ENCODE data around the gene AXIN2.
"Not testable (repeated sequence)": the region's sequence is repeated elsewhere in the genome, so short reads cannot be mapped to it uniquely, and the experiment has no call there.

Gene AXIN2

DNA sequence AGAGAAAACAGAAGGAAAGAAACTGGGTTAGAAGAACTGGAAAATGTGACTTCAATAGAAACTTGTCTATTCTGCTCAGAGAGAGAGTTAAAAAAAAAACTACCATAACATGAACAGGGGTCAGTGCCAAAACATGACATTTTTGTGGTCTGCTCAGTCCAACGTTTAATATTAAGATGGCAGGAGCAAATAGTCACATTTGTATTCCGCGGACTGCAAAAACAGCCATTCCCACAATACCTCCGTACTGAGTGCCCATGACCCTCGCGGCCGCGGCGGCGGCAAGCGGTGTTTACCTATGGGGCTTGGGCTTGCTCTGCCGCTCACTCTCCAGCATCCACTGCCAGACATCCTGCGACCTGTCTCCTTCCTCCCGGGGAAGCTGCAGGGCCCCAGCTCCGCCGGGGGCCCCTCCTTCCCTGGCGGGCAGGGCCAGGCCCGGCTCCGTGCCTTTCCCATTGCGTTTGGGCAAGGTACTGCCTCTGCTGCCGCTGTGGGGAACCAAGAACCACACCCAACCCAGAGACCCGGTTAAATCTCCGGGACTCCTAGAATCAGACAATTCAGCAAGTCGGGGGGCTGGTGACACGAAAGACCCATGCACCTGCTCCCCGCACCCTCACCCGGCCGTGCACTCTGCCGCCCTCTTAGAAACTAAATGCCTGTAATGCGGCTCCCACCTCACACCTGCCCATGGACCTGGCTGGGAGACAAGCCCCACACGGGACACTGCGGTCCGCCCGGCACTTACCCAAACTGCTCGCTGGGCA, 24.7 kb downstream of the AXIN2 start:
- DNase-seq (ENCODE audit: low spot score) = no peak

DNA sequence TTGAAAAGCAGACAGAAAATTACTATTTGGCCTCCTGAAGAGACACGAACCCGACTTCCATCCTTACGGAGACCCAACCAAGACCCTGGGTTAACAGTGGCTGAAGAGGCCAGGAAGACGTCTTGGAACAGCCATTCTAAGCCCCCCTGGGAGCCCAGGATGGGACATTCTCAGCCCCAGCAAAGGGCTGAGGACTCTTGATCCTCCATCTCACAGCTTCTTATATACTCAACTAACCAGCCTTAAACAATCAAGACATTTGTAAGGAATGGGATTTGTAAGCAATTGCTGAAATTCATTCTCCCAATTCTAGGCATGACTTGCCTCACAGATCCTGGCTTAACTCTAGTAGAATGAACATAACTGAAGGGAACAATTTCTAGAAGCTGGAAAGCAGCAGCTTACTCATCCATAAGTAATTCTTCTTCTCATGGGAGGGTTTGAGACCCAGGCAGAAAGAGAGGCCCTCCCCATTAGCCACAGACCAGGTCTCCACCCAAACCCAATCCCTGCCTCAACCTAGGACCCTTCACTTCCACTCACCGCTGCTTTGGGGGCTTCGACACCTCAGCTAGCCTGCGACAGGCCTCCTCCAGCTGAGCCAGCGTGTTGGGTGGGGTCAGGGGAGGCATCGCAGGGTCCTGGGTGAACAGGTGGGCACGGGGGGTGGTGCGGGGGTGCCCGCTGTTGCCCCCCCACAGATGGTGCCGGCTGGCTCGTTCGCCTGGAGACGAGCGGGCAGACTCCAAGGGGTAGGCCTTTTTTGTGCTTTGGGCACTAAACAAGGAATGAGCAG, 25.5 kb downstream of the AXIN2 start:
- no peak for DNase-seq (ENCODE audit: low spot score)

DNA sequence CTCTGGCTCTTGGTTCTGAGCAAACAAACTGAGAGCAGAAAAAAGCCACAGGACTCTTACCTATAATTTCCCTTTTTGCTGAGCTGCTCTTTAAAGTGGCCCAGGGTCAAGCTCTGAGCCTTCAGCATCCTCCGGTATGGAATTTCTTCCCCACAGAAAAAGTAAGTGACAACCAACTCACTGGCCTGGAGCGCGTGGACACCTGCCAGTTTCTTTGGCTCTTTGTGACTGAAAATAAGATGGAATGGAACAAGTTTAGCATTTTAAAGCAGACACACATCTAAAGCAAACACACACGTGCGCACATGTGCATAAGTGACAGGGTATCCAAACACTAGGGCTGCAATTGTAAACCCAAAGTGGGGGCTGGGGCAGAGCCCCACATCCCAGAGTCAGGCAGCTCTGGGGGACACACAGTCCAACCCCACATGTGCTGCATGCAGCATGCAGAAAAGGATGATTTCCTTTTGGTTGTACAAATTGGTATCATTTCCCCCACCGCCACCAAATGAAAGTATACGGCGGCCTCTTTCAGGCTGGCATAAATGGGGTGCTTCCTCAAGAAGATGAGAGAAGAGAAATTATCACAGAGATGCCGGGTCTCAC, 27.5 kb downstream of the AXIN2 start:
- no peak for DNase-seq (ENCODE audit: low spot score)

DNA sequence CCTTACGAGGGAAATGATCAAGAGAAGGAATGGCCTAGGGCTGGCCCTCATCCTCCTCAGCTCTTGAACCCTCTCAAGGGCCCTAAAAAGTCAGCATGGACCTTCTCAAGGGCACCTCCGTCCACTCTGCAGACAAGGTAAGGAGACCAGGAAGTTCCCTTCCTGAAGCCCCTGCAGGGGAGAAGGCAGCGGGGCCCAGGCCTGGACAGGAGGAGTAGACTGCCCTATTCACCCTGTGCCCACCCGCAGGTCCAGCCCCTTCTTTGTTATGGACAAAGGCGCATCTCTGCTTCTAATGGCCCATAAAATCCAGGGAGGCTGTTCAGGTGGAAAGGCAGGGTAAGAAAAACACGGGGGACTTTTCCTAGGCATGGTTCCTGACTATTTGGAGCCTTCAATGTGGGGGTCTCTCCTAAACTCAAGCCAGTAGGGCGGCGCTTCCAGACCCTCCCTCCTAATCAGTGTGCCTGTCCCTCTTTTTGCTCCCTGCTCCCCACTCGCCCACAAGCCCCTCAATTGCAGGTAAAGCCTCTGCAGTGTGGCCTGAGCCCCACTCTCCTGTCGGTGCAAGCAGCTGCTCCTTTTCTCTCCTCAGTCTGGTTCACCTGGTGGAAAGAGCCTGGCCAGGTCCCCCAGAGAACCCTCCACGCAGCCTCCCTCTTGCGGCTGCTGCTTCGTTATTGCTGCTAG, 28.2 kb downstream of the AXIN2 start:
- DNase-seq (ENCODE audit: low spot score) = no peak

DNA sequence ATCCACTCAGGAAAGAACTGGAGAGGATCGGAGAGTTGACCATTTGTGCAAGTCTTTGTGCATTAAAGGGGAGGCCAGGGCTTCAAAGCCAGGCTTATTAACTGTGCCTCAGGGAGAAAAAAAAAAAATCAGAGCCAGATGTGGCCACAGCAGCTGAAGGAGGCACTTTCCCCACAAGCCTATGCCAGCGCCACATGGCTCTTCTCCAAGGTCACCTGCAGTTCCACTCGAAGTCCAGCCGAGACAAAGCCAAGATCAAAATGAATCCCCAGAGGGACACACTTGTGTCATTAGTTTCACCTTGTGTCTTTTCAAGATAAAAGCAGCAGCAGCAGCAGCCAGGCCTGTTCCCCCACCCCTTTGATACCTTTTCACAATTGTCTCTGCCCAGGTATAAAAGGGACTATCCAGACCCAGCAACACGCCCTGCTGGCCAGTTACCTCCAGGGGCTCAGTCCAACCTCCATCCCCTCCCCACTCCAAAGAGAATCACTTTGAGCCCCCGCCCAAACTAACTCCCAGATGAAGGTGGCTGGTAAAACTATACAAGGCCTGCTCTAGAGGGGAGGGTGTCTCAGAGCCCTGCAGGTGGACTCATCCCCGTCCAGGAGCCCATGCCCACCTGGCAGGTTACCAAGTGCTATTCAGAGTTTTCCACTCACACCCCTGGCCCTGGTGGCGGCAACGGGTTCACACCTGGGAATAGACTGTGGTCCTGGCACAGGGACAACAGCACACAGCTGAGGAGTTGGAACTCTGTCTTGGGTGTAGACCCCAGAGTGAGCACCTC, 29.2 kb downstream of the AXIN2 start:
- DNase-seq (ENCODE audit: low spot score) = no peak

DNA sequence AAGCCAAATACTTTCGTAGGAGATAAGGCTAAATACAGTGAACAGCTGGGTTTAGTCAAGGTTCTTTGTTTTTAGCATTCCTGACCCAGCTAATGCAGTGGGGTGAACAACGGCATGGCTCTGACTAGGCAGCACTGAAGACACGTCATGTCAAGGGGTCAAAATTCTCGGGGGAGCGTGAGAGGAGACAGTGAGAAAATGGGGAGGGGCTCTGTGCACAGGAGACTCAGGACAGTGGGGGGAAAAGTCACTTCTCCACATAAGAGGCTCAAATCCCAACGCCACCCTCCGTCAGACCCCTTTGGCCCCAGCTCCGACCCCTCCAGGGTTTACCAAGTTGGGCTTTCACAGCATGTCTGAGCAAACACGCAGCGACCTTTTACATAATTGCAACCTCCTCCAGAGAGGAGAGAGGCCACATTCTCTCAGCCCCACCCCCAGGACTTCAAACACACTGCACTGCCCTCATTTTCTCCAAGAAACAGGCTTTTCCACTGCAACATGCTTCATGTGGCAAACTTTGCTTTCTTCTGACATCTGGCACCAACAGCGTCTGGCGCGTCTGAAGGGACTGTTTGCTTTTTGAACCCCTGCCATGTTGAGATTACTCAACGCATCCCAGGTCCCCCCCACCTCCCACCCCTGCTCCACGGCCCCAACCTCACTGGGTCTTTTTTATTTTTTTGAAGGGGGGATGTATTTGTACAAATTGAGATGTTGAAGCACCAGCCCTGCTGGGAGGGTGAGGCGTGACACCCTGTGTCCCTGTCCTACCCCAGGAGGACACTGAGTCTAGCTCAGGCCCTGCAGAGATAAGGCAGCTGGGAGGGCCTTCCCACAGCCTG, 30.0 kb downstream of the AXIN2 start:
- DNase-seq (ENCODE audit: low spot score) = no peak

DNA sequence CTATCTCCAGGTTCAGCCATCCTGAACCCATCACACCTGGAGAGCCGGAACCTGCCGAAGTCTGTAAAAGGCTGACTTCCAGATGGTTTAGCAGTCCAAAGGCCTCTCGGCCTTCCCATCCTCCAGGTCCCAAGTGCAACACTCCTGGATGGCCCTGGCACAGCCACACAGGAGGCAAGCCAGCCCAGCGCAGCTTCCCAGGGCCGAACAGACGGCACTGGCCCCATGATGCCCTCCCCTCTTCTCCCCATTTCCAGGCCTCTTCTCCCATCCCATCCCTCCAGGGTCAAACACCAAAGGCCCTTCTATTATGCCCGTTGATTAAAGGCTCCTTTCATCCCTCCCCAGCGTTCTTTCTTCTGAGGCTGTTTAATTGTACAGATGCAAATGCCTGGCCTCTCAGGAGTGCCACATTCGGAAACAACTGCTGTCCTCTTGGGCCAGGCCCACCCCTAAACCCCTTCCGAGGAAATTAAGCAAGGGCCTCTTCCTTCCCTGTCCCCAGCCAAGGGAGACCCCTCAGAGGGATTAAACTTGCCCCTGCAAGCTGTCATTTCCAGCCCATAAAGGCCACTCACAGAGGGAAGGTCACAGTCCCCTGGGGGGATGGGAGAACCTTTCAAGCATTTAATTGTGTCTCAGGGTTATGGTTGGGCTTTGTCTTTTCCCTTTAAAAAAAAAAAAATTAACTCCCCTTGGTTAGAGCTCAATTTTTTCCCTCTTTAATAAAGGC, 30.8 kb downstream of the AXIN2 start:
- DNase-seq (ENCODE audit: low spot score) = no peak

DNA sequence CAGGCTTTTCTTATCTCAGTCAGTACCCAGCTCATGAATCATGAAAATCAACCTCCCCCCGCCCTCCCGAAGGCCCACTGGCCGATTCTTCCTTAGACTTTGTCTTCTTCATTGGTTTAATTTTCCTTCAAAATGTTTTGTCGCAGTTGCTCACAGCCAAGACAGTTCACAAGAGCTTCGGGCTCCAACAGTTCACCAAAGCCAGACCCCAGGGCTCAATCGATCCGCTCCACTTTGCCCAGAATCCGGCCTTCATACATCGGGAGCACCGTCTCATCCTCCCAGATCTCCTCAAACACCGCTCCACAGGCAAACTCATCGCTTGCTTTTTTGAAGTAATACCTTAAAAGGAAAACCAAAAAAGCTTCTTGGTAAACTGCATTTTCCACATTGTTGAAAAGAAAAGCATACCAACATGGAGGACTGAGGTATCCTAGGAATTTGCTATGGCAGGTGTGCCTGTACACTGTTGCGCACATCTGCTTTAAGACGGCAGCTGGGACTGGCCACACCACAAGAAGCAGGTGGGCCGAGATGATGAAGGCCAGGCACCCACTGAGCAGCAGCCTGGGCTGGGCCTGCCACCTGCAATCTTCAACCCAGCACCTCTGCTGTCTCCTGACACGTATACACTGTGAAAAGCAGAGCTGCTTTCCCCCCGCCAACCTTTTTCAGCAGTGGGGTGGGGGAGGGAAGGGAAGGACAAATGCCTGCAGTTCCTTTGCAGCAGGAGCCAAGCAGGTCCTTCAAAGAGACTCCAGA, 31.5 kb downstream of the AXIN2 start:
- DNase-seq (ENCODE audit: low spot score) = no peak

DNA sequence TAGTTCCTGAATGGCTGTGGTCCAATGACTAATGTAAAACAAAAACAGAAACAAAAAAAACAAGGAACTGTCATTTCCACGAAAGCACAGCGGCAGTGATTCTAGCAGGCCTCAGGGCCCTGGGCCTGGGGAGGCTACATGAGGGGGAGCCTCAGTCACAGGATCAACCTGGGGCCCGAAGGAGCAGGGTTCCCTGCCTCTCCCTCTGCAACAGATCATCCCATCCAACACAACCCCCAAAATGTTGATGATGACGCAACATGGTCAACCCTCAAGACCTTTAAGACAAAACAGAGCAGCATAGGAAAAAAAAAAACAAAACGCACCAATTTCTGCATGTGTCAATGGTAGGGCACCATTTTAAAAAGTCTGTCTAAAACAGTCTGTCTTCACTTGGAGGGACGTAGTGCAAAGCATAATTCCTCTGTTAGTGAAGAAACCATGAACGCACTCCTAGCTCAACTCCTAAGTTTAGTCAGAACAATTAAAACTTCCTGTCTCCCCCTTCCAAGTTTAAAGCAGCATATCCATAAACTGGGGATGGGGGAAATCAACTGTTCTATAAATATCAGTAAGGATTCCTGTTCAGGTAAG, 32.3 kb downstream of the AXIN2 start:
- DNase-seq (ENCODE audit: low spot score) = no peak

DNA sequence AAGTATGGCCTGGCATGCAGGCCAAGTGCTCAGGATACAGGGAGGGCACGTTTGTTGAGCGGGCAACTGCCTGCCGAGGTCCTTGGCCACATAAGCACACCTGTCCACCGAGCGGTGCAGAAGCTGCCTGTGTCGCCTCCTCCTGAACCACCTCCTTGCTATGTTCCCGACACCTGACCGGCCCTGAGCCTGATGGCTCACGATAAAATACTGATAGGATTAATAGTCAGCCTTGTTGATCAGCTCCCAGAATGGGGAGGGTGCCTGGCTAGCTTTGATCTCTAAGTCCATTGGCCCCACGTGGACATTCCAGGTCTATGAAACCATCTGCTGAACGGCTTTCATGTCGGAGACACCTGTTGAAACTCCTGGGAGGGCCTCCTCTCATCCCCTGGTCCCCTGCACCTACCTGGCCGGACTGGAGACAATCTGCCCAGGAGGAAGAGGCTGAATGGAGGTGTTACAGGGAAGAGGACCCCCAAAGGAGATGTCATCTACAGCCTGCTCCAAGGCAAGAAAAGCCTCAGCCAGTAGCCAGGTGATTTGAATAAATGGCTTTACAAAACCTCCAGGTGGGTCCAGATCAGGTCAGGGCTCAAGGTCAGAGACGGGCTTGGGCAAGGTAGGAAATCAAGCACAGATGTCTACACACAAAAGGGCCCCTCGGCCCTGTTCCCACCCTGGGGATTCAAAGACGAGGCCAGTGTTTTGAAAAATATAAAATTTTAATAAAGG, 33.4 kb downstream of the AXIN2 start:
- no peak for DNase-seq (ENCODE audit: low spot score)

DNA sequence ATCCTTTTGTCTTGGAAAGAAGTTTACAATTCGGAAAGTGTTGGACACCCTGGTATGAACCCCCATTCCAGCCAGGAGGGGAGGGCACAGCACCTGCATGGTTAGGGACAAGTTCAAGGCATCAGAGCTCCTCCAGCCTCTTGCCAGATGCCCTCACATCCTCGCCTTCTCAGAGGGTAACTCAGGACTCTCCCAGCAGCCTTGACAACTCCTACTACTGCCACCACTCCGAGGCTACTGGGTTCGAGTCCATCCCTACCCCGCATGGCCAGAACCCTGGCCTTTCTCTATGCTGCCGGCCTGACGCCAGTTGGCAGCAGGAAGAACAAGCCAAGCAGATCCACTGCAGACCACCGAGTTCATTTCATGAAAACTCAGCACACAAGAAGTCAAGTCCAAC, 34.1 kb downstream of the AXIN2 start:
- no peak for DNase-seq (ENCODE audit: low spot score)

DNA sequence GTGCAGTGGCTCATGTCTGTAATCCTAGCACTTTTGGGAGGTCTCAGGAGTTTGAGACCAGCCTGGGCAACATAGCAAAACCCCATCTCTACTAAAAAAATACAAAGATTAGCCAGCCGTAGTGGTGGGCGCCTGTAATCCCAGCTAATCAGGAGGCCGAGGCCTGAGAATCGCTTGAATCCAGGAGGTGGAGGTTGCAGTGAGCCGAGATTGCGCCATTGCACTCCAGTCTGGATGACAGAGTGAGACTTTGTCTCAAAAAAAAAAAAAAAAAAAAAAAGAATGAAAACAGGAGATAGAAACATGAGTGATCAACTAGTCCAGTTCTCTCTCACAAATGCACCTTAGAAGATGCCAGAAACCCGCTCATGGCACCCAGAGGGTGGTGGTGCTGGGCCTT, 34.6 kb downstream of the AXIN2 start:
- not testable (repeated sequence) for DNase-seq (ENCODE audit: low spot score)

DNA sequence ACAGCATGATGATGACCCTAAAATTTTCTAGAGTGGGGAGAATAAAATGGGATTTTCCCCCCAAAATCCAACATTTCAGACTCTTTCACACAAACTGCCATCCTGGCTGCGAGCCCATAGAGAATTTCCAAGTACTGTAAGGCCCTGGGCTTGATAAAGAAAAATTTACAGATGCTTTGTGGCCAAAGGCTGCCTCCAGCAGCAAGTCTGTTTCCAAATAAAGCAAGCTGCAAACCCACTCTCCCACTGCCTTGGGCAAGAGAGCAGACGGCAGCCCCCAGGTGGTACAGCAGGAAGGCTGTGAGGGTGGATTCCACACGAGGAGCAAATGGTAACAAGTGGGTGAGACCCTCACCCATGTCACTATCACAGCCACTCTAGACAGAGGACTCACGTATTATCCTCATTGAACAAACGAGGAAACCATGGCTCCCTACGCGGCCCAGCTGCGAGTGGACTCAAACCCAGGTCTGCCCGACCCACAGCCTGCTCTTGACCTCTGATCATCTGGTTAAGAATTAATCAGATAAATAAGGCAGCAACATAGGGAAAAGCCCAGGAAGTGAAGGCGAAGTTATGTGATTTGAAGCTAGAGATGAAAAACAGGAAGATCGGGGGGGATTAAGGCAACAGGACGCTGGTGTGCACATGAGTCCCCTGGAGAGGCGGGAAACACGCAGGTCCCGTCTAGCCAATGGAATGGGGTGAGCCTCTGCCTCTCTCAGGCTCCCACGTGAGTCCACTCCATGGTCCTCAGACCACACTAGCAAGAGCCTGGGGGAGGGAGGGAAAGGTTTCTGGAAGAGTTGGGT, 37.4 kb downstream of the AXIN2 start:
- no peak for DNase-seq (ENCODE audit: low spot score)

DNA sequence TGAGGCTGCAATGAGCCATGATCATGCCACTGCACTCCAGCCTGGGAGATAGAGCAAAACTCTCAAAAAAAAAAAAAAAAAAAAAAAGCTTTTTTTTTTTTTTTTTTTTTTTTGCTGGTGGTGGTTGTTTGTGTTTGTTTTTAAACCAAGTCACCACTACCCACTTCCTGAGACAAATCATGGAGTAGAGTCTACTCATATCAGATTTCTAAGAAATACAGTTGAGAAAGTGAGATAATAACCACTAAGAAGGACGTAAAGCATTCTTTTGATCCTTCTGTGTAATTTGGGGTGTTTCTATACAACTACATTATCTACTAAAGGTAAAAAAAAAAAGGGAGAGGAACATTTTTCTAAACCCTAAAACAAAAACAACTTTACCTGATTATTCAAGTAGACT, 38.0 kb downstream of the AXIN2 start:
- DNase-seq (ENCODE audit: low spot score) = no peak

DNA sequence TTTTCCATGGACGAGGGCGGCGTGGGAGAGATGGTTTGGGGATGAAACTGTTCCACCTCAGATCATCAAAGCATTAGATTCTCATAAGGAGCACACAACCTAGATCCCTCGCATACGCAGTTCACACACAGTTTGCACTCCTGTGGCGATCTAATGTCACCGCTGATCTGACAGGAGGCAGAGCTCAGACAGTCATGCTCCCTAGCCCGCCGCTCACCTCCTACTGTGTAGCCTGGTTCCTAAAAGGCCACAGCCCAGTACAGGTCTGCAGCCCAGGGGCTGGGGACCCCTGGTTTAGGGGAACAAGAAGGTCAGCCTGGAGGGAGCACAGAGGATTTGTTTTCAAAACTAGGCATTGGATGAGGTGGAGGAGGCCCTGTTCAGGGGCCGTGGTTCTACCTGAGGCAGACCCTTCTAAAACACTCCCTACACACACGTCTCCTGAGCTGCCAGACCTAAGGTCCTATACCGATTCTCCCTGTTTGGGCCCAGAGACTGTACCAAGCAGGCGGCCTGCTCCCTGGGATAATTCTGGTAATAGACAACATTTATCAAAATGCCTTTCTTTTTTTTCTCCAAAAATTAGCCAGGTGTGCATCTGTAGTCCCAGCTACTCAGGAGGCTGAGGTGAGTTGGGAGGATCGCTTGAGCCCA, 38.6 kb downstream of the AXIN2 start:
- DNase-seq (ENCODE audit: low spot score) = no peak

DNA sequence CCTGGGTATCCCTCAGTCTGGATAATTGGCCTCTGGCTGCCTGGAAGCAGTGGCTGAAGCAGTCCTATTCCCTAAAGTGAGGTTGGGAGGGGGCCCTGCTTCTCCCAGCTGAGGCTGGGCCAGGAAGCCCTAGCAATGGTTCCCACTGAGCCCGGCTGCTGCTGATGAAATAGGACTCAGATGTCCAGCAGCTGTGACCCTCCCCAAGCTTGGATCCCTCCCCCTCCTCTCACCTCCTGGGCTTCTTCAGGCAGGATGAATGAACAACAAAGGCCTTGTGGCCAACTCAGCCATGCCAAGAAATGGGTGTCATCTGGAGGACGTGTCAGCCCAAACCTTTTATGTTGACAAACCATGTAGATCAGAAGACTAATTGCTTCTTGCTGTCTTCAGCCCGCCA, 42.0 kb downstream of the AXIN2 start:
- no peak for DNase-seq (ENCODE audit: low spot score)

DNA sequence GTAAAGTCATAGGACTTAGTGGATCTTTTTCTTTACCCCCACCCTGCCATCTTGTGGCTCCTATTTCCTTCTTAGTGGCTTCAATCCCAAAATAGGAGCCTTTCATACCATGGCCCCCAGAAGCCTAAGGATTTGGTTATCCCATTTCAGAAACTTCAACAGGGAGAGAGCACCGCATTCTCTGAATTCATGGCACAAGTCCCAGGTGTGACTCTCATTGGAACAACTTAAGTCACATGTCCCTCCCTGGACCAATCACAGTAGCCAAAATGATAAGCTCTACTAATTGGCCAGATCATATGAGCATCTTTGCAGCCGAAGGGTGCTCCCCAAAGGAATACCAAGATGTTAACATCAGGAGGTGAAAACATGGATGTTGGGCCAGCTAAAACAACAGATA, 43.2 kb downstream of the AXIN2 start:
- no peak for DNase-seq (ENCODE audit: low spot score)

Data from hematopoietic multipotent progenitor cell treated with erythropoietin and hydrocortisone succinate and interleukin-3 and kit ligand, for 17 days (in vitro differentiated cells).